Stimulated activated naive B cell treated with anti-CD40 and anti-IgM and Interleukin-4, amounts not matched to agents 10 μg/mL and 1 μg/mL and 100 μg/mL, for 72 hours (primary cell): ENCODE measurements around the gene TNC.

Experiments used
- ATAC-seq, 2 donors: fragments of 150-1000 bp; cut with Tn5 transposase; replicated peaks; 2 replicates each; pipeline ENCODE4 v1.10.0; 2021; ENCODE audit warnings: moderate library complexity in 1 of 2
- DNase-seq: peaks from one replicate; pipeline ENCODE4 v3.0.0; 2021
- H3K27ac Mint-ChIP-seq: one replicate; pipeline ENCODE4 v1.8.0; 2022; ENCODE audit warnings: mild to moderate bottlenecking, mixed read lengths
- H3K27me3 Mint-ChIP-seq, 2 donors: one replicate each; pipeline ENCODE4 v1.8.0; 2022; ENCODE audit warnings: mixed read lengths in 2 of 2
- H3K36me3 Mint-ChIP-seq, 2 donors: one replicate each; pipeline ENCODE4 v1.8.0; 2022; ENCODE audit warnings: mixed read lengths in 2 of 2, mild to moderate bottlenecking in 1 of 2
- H3K4me1 Mint-ChIP-seq, 2 donors: one replicate each; pipeline ENCODE4 v1.8.0; 2022; ENCODE audit warnings: mixed read lengths in 2 of 2, mild to moderate bottlenecking in 1 of 2
- H3K4me3 Mint-ChIP-seq, 2 donors: one replicate each; pipeline ENCODE4 v1.8.0; 2022; ENCODE audit warnings: mild to moderate bottlenecking in 2 of 2, mixed read lengths in 2 of 2, moderate library complexity in 1 of 2
- H3K9me3 Mint-ChIP-seq, 2 donors: one replicate each; pipeline ENCODE4 v1.8.0; 2022; ENCODE audit warnings: mixed read lengths in 2 of 2, mild to moderate bottlenecking in 1 of 2

TNC gene

DNA sequence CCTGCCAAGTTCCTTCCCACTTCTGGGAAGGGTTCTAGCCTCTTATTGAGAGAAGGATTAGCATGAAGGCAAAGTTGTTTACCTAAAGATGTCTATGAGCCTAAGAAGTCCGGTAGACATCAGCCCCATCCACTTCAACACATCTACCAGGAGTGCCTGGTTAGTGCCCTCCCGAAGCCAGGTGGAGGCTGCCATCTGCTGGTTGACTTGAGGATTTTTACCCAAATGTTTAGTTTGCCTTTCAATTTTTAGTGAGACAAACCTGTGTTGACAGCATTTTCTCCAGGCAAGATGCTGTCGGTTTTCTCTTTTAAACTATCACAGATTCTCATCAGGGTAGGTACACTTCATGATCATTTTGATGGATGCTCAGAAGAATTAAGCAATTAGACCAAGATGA lies 104.0 kb downstream of the TNC start:
- H3K4me3 Mint-ChIP-seq, result no peak overlapping the region
- H3K27ac Mint-ChIP-seq, result peak overlapping the region; percentile 15
- H3K27me3 Mint-ChIP-seq, result peaks cover 26 to 37% of the 10 kb centered on the region in 2 donors
- H3K36me3 Mint-ChIP-seq, result no peaks in the 10 kb centered on the region
- H3K9me3 Mint-ChIP-seq, result no peaks in the 10 kb centered on the region
- ATAC-seq, result peak; percentile 90 to 93
- peak; percentile 53 for DNase-seq
- H3K4me1 Mint-ChIP-seq, result peaks cover 5 to 14% of the 10 kb centered on the region in 2 donors

DNA sequence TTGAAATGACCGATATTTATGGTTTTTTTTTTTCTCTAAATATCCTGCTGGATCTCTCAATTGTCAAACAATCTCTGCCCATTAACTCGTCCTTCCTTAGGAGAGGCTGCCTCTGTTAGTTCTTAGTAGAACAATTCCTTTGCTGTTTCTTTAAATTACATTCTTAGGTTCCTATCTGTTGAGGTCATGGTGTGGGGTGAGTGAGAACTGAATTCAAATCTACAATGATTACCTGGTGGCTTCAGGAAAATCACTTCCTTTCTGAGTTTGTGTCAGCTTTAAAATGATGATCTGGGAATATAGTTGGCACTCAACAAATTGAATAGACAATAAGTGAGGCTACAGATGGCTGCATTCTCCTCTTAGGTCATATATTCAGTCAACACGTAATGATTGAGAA lies 105.5 kb downstream of the TNC start:
- ATAC-seq, result no peak
- no peaks in the 10 kb centered on the region for H3K36me3 Mint-ChIP-seq
- H3K4me3 Mint-ChIP-seq, result no peak overlapping the region
- no peak overlapping the region for H3K27ac Mint-ChIP-seq
- H3K4me1 Mint-ChIP-seq, result peaks cover 5 to 14% of the 10 kb centered on the region in 2 donors
- no peaks in the 10 kb centered on the region for H3K9me3 Mint-ChIP-seq
- peaks cover 19 to 41% of the 10 kb centered on the region in 2 donors for H3K27me3 Mint-ChIP-seq
- no peak for DNase-seq

DNA sequence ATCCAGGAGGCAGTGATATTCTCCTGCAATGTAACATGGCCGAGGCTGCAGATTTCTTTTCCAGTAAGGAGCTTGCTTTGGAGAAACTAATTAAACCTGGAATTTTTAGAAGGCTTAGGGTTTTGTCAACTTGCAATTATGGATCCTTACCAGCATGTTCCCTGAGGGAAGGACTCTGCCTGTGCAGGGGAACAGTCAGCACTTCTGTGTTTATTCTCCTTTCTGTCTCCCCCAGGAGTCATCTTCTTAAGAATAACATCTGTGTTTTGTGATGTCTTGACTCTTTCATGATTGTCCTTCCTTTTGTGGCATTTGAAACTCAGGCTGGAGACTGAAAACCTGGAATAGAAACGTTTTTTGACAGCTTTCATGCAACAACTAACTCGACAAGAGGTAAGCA lies 107.1 kb downstream of the TNC start:
- Mint-ChIP-seq H3K36me3 (no peaks in the 10 kb centered on the region), H3K4me3 (no peak overlapping the region), H3K27ac (no peak overlapping the region), H3K9me3 (no peaks in the 10 kb centered on the region), H3K4me1 (peaks cover 5 to 14% of the 10 kb centered on the region in 2 donors), H3K27me3 (peaks cover 17 to 35% of the 10 kb centered on the region in 2 donors)
- DNase-seq, result no peak
- ATAC-seq, result no peak

DNA sequence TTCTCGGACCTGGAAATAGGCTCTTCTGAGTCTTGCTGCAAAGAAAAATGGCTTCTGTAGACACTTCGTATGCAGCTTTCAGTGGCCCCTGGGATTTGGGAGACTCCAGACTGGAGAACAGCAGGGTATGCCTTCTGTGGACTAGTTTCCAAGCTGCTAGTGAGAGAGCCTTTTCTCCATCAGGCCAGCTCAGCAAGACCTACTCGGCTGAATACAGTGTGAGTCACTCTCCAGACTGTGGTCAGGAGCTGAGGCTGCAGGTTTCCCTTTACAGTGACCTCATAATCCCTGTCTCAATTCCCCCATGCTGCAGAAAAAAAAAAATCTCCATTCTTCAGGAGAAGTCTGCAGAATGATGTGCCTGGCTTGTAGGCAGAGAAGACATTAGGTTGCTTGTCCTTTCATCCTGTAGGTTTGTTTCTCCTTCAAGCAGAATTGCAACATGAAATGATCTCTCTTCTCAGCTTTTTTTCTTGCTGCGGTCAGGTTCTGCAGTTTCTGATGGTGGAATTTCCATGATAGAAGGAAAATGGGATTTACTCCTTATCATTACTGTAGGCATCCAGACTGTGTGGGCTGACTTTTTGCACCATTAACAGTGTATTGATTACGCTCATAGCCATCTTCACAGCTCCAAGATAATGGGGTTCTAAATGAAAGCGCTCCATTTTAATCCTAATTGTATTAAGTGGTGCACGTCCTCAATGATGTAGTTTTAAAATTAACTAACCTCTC lies 109.3 kb downstream of the TNC start:
- Mint-ChIP-seq H3K9me3 (no peaks in the 10 kb centered on the region), H3K4me1 (peaks cover 3 to 7% of the 10 kb centered on the region in 2 donors), H3K27ac (no peak overlapping the region), H3K36me3 (no peaks in the 10 kb centered on the region), H3K4me3 (no peak overlapping the region), H3K27me3 (peaks cover 24 to 25% of the 10 kb centered on the region in 2 donors)
- no peak for DNase-seq
- ATAC-seq, result peak; percentile 55 to 78

DNA sequence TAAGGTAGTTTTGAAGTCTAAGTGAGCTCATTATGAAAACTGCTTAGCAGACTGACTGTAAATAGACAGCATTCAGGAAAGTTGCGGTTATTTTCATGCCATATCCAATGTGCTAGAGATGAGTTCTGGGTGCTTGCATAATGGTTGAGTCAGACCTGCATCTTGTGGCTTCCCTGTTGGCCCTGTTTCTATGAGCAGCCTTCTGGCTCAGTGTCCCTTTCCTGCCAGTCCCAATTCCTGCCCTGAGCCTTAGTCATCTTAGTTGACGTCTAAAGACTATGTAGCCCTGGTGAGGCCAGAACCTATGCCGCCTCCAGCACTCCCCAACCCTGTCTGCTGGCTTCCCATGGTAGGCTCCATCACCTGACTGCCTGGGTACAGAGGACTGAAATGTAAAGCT lies 111.3 kb downstream of the TNC start:
- ATAC-seq, result no peak

DNA sequence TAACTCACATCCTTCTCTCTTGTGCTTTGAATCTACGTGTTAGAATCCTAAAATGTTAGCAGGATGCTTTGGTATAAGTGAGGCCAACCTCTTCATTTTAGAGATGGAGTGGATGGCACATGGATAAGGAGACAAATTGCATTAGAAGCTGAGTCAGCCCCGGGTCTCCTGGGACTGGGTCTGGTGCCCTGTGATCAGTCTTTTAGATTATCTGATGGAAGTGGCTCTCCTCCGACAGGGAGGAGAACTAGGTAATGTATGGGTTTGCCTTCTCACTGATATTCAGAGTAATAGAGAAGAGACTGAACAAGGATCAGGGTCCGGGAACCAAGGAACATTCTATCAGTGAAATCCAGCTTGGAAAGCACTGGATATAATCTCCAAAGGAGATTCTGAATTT lies 112.6 kb downstream of the TNC start:
- Mint-ChIP-seq H3K27me3 (peaks cover 11 to 20% of the 10 kb centered on the region in 2 donors), H3K27ac (no peak overlapping the region), H3K4me1 (peaks cover 1 to 3% of the 10 kb centered on the region in 2 donors), H3K36me3 (no peaks in the 10 kb centered on the region), H3K4me3 (no peak overlapping the region), H3K9me3 (no peaks in the 10 kb centered on the region)
- DNase-seq, result no peak
- ATAC-seq, result peak in 1 of 2 donors; percentile 13

More for the DNA sequence above, 111.3 kb downstream of the TNC start:
- peaks cover 0 to 3% of the 10 kb centered on the region in 2 donors for H3K4me1 Mint-ChIP-seq
- H3K27me3 Mint-ChIP-seq, result peaks cover 14 to 20% of the 10 kb centered on the region in 2 donors
- no peaks in the 10 kb centered on the region for H3K36me3 Mint-ChIP-seq
- DNase-seq, result no peak
- H3K27ac Mint-ChIP-seq, result no peak overlapping the region
- no peaks in the 10 kb centered on the region for H3K9me3 Mint-ChIP-seq
- H3K4me3 Mint-ChIP-seq, result no peak overlapping the region

DNA sequence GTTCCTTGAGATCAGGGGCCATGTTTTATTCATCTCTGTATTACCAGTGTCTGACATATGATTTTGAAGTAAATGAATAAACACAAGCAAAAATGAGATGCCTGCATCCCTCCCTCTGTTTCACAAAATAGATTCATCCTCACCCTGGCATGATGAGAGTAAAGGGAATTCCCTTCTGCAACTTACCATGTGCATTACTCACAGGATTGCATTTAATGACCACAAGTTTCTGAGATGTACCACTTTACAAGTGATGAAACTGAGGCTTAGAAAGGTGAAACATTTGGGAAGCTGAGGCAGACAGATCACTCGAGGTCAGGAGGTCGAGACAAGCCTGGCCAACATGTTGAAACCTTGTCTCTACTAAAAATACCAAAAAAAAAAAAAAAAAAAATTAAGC lies 113.4 kb downstream of the TNC start:
- Mint-ChIP-seq H3K36me3 (no peaks in the 10 kb centered on the region), H3K4me3 (no peak overlapping the region), H3K27ac (no peak overlapping the region), H3K9me3 (no peaks in the 10 kb centered on the region), H3K4me1 (peaks cover 6 to 7% of the 10 kb centered on the region in 2 donors), H3K27me3 (peaks cover 9 to 19% of the 10 kb centered on the region in 2 donors)
- ATAC-seq, result peak in 1 of 2 donors; percentile 31
- DNase-seq, result no peak

DNA sequence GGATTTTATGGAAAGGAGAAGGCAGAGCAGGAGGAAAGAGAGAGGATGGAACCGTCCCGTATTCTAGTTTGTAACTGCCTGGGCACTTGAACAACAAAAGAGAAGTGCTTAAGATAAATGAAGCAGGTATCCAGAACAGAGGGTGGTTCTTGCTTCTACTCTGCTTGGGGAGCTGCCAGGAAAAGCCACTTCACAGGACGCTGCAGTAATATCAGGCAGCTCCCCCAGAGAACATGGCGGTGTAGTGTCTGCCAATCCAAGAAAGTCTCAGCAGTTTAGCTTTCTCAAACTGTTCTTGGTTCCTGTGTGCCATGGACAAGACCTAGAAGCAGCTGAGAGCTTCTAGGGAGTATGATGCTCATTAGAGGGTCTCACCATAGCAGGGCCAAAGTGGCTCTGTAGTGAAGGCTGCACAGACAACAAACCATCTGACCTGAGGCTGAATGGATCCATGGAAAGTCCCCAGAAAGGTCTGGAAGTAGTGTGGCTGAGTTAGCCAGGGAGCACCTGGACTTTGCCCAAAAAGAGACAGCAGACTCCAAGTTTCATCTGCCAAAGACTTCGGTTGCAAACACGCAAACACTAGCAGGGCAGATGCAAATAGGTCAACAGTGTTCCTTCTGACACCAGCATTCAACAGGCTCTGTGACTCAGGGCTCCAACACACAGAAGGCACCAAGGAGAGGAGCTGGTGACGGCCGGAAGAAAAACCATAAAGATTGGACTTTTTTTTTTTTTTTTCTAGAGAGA lies 115.4 kb downstream of the TNC start:
- DNase-seq (no peak), ATAC-seq (no peak)
- Mint-ChIP-seq H3K4me1 (peaks cover 7% of the 10 kb centered on the region in 2 donors), H3K27me3 (peaks cover 0 to 20% of the 10 kb centered on the region in 2 donors), H3K27ac (no peak overlapping the region), H3K9me3 (no peaks in the 10 kb centered on the region), H3K36me3 (no peaks in the 10 kb centered on the region), H3K4me3 (no peak overlapping the region)

DNA sequence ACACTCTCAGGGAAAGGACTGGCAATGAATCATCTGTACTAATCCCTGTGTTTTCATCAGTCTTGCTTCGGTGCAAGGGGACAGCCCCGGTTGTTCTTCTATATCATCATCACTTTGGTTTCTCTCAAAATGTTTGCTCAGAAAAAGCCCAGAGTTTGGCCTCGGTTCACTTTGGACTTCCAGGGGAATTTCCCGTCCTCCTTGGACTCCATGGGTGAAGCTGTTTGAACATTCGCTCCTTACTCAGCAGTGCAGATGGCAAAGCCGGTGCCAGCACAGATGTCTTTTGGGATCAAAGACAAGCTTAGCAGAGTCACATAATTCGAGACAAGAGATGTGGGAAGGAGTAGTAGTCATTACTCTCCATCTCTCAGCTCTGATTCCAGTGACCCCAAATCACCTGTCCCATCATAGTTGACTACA lies 117.7 kb downstream of the TNC start:
- DNase-seq (peak; percentile 22), ATAC-seq (peak; percentile 44 to 84)
- Mint-ChIP-seq H3K4me1 (peaks cover 7 to 11% of the 10 kb centered on the region in 2 donors), H3K27ac (no peak overlapping the region), H3K36me3 (no peaks in the 10 kb centered on the region), H3K4me3 (no peak overlapping the region), H3K9me3 (no peaks in the 10 kb centered on the region), H3K27me3 (peaks cover 0 to 11% of the 10 kb centered on the region in 2 donors)

DNA sequence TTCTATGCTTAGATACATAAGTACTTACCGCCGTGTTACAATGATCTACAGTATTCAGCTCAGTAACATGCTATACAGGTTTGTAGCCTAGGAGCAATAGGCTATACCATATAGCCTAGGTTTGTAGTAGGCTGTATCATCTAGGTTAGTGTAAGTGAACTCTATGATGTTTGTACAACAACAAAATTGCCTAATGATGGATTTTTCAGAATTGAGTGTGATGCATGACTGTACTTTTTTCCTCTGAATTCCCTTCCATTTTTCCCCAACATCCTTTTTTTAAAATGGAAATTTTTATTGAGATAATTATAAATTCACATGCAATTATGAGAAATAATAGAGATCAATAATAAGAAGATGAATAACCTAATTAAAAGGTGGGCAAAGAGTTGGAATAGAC lies 119.6 kb downstream of the TNC start:
- H3K9me3 Mint-ChIP-seq, result no peaks in the 10 kb centered on the region
- H3K36me3 Mint-ChIP-seq, result no peaks in the 10 kb centered on the region
- H3K4me1 Mint-ChIP-seq, result peaks cover 8 to 12% of the 10 kb centered on the region in 2 donors

DNA sequence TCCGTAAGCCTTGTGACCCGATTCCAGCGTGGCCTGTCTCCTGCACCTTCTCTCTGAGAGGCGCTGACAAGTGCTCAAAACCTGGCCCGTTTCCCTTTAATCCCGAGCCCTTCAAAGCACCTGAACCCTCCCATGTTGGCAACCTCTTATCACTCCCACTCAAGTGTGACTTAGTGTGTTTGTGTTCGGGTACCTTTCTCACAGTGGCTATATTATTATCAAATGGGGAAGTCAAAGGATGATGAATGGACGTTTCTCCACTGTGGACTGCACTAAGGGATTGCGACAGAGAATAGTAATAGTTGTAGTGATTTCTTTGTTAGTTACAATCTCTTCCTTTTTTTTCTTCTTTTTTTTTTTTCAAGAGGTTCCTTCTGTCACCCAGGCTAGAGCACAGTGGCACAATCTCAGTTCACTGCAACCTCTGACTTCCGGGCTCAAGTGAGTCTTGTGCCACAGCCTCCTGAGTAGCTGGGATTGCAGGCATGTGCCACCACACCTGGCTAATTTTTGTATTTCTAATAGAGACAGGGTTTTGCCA lies 122.2 kb downstream of the TNC start:
- H3K27me3 Mint-ChIP-seq, result peaks cover 20 to 34% of the 10 kb centered on the region in 2 donors
- H3K4me3 Mint-ChIP-seq, result no peak overlapping the region
- DNase-seq (no peak), ATAC-seq (no peak)
- H3K4me1 Mint-ChIP-seq, result peaks cover 8 to 12% of the 10 kb centered on the region in 2 donors
- peak overlapping the region; percentile 37 for H3K27ac Mint-ChIP-seq
- no peaks in the 10 kb centered on the region for H3K36me3 Mint-ChIP-seq
- H3K9me3 Mint-ChIP-seq, result no peaks in the 10 kb centered on the region

More for the DNA sequence above, 119.6 kb downstream of the TNC start:
- Mint-ChIP-seq H3K27me3 (peaks cover 12 to 14% of the 10 kb centered on the region in 2 donors), H3K27ac (no peak overlapping the region), H3K4me3 (no peak overlapping the region)
- DNase-seq (no peak), ATAC-seq (no peak)

DNA sequence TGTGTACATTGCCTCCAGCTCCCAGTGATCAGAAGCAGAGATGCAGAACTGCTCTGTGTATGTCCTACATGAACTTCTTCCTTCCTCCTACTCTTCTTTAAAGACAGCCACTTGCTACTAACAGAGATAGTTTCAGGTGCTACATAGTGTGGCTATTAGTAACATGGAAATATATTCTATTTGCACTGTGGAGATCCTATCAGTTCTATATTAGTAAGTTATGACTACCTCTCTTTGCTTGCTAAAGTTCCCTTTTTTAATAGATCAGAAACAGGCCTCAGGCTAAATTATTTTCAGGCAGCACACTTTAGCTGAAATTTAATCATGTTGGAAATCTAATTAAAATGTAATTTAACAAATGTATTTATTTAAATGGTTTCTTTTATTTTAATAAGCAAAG lies 123.2 kb downstream of the TNC start:
- Mint-ChIP-seq H3K4me1 (peaks cover 11 to 12% of the 10 kb centered on the region in 2 donors), H3K36me3 (no peaks in the 10 kb centered on the region), H3K27ac (peak overlapping the region; percentile 70), H3K9me3 (no peaks in the 10 kb centered on the region), H3K4me3 (no peak overlapping the region), H3K27me3 (peaks cover 19 to 34% of the 10 kb centered on the region in 2 donors)
- ATAC-seq, result peak in 1 of 2 donors; percentile 39
- no peak for DNase-seq

DNA sequence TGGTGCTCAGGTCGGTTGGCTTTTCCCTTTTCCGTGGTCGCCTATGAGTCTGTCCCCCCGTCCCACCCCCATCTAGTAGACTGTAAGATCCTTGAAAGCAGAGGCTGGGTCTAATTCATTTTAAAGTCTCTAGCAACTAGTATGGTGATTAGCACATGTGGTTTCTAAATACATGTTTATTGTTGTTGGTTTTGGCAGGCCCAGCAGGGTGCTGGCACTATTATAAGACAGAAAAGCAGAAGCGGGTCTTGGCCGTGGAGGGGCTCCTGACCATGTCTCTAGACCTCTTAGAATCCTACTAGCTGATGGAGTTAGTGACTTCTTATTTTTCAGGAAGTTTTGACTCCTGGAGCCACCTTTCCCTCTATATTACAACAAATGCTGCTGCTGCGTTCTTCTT lies 126.1 kb downstream of the TNC start:
- peaks cover 16 to 34% of the 10 kb centered on the region in 2 donors for H3K27me3 Mint-ChIP-seq
- no peak overlapping the region for H3K27ac Mint-ChIP-seq
- H3K4me1 Mint-ChIP-seq, result peaks cover 18 to 24% of the 10 kb centered on the region in 2 donors
- no peak overlapping the region for H3K4me3 Mint-ChIP-seq
- no peak for DNase-seq
- no peaks in the 10 kb centered on the region for H3K36me3 Mint-ChIP-seq
- no peak for ATAC-seq
- H3K9me3 Mint-ChIP-seq, result no peaks in the 10 kb centered on the region

DNA sequence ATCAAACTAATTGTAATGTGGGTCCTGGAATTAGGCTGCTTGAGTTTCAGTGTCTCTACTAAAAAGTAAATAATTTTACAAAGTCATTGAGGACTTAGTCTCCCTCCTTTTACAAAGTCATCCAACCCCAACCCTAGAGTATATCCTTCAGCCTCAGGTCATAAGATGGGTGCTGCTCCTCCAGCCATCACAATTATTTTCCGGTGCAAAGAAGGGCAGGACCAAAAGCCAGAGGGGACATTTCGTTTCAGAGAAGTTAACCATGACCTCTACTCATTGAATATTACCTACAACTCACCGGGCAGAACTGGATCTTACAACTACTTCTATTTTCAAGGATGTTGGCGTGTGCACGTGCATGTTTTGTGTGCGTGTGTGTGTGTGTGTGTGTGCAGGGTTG lies 127.1 kb downstream of the TNC start:
- DNase-seq (no peak), ATAC-seq (no peak)
- no peak overlapping the region for H3K4me3 Mint-ChIP-seq
- H3K27ac Mint-ChIP-seq, result no peak overlapping the region
- no peaks in the 10 kb centered on the region for H3K36me3 Mint-ChIP-seq
- peaks cover 17 to 24% of the 10 kb centered on the region in 2 donors for H3K4me1 Mint-ChIP-seq
- peaks cover 16 to 34% of the 10 kb centered on the region in 2 donors for H3K27me3 Mint-ChIP-seq
- no peaks in the 10 kb centered on the region for H3K9me3 Mint-ChIP-seq
